Neutrophil (primary cell): Measurements from ENCODE around the gene ZCCHC9.

ENCODE experiments used
- H3K27ac ChIP-seq: fragments of 200-600 bp; sonication (generic); 2 replicates; pipeline ENCODE4 v1.5.1; 2016; ENCODE audit warnings: mild to moderate bottlenecking, moderate library complexity
- H3K27me3 ChIP-seq: fragments of 200-600 bp; sonication (generic); 2 replicates; pipeline ENCODE4 v1.6.0; 2016; ENCODE audit warnings: mild to moderate bottlenecking
- H3K36me3 ChIP-seq: fragments of 200-600 bp; sonication (generic); 2 replicates; pipeline ENCODE4 v1.5.1; 2017
- H3K4me1 ChIP-seq, 2 experiments: fragments of 200-600 bp in 1 of 2; sonication (generic) in 1 of 2; 1 replicate in 1 of 2; 2 replicates in 1 of 2; pipeline versions ENCODE4 v1.5.1 to v1.6.1; 2013 to 2016; ENCODE audit warnings: low read depth in 1 of 2, low read length in 1 of 2, mild to moderate bottlenecking in 1 of 2, moderate library complexity in 1 of 2; ENCODE audit not compliant: control insufficient read depth in 1 of 2, insufficient read depth in 1 of 2
- H3K4me3 ChIP-seq, 2 experiments: fragments of 200-600 bp in 1 of 2; sonication (generic) in 1 of 2; 1 replicate in 1 of 2; 2 replicates in 1 of 2; pipeline ENCODE4 v1.5.1; 2013 to 2016; ENCODE audit warnings: low read depth in 1 of 2, low read length in 1 of 2, mild to moderate bottlenecking in 1 of 2, moderate library complexity in 1 of 2
- H3K9me3 ChIP-seq: fragments of 200-600 bp; sonication (generic); 2 replicates; pipeline ENCODE4 v1.5.1; 2016
- CTCF ChIP-seq: fragments of 200-600 bp; sonication (generic); IDR thresholded peaks from 2 replicates; pipeline ENCODE4 v1.5.1; 2016; ENCODE audit warnings: antibody characterized with exemption

Gene ZCCHC9

GRCh38 chr5:81349161-81349560, 47.8 kb downstream of the ZCCHC9 start:
- no peak for TF ChIP-seq CTCF
- Histone ChIP-seq H3K4me3 (no peak overlapping the region), H3K36me3 (no peaks in the 10 kb centered on the region), H3K27me3 (no peaks in the 10 kb centered on the region), H3K4me1 (no peaks in the 10 kb centered on the region), H3K9me3 (no peaks in the 10 kb centered on the region), H3K27ac (no peak overlapping the region)

- Histone ChIP-seq H3K27ac (no peak overlapping the region), H3K9me3 (no peaks in the 10 kb centered on the region), H3K27me3 (no peaks in the 10 kb centered on the region), H3K36me3 (no peaks in the 10 kb centered on the region), H3K4me1 (no peaks in the 10 kb centered on the region), H3K4me3 (no peak overlapping the region)
- no peak for TF ChIP-seq CTCF
Observed at GRCh38 chr5:81350507-81350906, 49.1 kb downstream of the ZCCHC9 start.

- Histone ChIP-seq H3K9me3 (no peaks in the 10 kb centered on the region), H3K27ac (no peak overlapping the region), H3K4me1 (no peaks in the 10 kb centered on the region), H3K36me3 (no peaks in the 10 kb centered on the region), H3K4me3 (no peak overlapping the region), H3K27me3 (no peaks in the 10 kb centered on the region)
- no peak for TF ChIP-seq CTCF
Observed at GRCh38 chr5:81353189-81353588, 51.8 kb downstream of the ZCCHC9 start.

- no peak overlapping the region for H3K27ac ChIP-seq
- H3K27me3 ChIP-seq = no peaks in the 10 kb centered on the region
- H3K4me3 ChIP-seq = no peak overlapping the region
- no peaks in the 10 kb centered on the region for H3K36me3 ChIP-seq
- TF ChIP-seq CTCF = no peak
- H3K4me1 ChIP-seq = no peaks in the 10 kb centered on the region
- no peaks in the 10 kb centered on the region for H3K9me3 ChIP-seq
Observed at GRCh38 chr5:81354093-81354492, 52.7 kb downstream of the ZCCHC9 start.

- Histone ChIP-seq H3K36me3 (no peaks in the 10 kb centered on the region), H3K4me3 (no peak overlapping the region), H3K27me3 (no peaks in the 10 kb centered on the region), H3K9me3 (no peaks in the 10 kb centered on the region), H3K27ac (no peak overlapping the region), H3K4me1 (no peaks in the 10 kb centered on the region)
- no peak for TF ChIP-seq CTCF
Observed at GRCh38 chr5:81355291-81356251, 54.2 kb downstream of the ZCCHC9 start.
